NCI-H2171 treated with DMSO at 0.1 percent for 48 hours (cell line): ENCODE data around the gene DPP4.
"Not testable (repeated sequence)": the region's sequence is repeated elsewhere in the genome, so short reads cannot be mapped to it uniquely, and the experiment has no call there.

ENCODE experiments used
- DNase-seq: peaks from one replicate; lab custom pipeline; 2025; lab: John Stamatoyannopoulos, UW

Gene DPP4

GRCh38 chr2:161955211-161955610 lies 118.8 kb downstream of the DPP4 start:
- no peak for DNase-seq

- DNase-seq = peak; percentile 78
Measured at GRCh38 chr2:161954103-161954502, 119.9 kb downstream of the DPP4 start.

DNA sequence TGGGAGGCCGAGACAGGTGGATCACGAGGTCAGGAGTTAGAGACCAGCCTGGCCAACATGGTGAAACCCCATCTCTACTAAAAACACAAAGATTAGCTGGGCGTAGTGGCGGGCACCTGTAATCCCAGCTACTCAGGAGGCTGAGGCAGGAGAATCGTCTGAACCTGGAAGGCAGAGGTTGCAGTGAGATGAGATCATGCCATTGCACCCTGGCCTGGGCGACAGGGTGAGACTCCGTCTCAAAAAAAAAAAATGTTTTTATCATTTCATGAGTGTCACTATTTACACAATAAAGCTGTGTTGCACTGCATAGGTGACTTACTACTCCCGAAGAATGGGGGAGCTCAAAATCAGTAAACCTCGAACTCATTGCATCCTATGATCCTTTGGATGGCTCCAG lies 120.6 kb downstream of the DPP4 start:
- DNase-seq = not testable (repeated sequence)

DNA sequence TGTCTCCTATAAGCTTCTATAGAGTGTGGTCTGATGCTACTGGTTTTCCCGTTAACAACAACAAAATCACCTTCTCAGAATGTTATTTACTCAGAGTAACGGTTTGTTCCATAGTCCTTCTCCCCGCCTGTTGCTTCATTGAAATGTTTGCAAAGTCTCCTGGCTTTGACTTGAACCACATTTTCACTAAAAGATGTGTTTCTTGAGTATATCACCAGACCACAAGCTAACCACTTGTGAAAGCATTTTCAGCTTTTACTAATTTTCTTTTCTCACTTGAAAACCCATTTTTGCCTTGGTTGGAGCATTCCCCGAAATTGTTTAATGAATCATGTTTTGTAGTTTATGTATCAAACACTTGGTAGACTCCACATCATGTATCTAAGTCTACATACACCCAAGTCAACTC lies 121.2 kb downstream of the DPP4 start:
- DNase-seq = no peak

- DNase-seq = no peak
Measured at GRCh38 chr2:161947836-161948235, 126.2 kb downstream of the DPP4 start.

GRCh38 chr2:161947406-161947805 lies 126.6 kb downstream of the DPP4 start:
- DNase-seq = no peak

DNA sequence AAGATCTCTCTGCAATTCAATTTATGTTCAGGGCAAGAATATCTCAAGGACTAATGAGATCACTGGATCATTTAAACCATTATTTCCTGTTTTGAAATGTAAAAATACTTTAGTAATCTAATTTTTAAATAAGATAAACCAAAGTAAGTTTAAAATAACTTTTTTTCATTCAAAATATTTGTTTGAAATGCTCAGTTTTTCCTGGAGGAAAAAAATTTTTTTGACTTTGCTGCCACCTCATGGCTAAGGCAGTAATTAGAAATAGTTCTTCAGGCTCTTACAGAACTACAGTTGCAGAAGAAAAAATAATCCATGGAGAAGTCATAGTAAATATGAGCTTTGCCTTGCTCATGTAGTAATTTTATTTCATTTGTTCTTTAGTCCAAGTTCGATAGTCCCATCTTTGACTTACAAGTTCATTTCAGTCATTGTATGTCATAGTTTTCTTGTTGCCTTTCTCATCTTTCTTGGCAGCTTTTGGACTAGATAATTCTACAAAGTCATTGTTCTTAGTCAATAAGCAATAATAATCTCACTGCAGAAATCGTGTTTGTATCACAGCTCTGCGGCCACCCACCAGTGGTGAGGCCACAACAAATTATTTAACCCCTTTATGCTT lies 127.4 kb downstream of the DPP4 start:
- DNase-seq = no peak

DNA sequence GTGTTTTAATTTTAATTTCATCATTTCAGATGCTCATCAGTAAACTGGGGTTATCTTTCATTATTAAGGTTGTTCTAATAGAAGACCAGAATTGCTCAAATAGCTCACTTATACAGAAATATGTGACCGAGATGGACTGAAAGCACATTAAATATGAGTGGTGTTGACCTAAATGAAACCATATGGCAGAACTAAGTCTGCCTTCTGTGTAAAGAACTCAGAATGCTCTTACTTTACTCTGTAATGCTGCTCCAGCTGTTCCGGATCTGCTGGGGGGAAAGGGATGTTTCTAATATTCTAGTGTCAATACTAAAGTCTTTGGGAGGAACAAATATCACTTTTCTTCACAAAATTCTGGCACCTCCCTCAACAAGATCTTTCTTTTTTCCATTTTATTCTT lies 131.0 kb downstream of the DPP4 start:
- DNase-seq = peak; percentile 22
